Hematopoietic multipotent progenitor cell treated with erythropoietin and hydrocortisone succinate and interleukin-3 and kit ligand, for 6 days (in vitro differentiated cells): ENCODE data around the gene LAMA4.
A peak's percentile ranks its signal among the peaks of the same experiment; 100 is the strongest.

Source experiments
- DNase-seq: peaks from one replicate; pipeline ENCODE4 v3.0.0-alpha.2; 2015

The LAMA4 gene

DNA sequence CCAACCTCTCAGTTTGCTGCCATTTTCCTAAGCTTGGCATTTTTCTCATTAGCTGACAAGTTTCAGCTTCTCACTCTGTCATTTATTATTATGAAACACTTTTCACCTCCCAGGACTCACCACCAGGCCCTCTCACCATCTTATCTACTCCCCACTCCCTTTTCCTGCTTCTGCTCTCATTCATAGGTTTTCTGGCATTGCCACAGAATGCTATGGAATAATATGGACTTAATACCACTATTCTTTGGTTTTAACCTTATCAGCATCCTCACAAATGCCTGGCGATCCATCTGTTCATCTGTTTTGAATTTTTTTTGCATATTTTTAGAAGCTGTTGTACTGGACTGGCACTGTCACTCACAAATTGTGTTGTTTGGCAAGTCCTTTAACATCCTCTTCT, 16.4 kb upstream of the LAMA4 start:
- no peak for DNase-seq

DNA sequence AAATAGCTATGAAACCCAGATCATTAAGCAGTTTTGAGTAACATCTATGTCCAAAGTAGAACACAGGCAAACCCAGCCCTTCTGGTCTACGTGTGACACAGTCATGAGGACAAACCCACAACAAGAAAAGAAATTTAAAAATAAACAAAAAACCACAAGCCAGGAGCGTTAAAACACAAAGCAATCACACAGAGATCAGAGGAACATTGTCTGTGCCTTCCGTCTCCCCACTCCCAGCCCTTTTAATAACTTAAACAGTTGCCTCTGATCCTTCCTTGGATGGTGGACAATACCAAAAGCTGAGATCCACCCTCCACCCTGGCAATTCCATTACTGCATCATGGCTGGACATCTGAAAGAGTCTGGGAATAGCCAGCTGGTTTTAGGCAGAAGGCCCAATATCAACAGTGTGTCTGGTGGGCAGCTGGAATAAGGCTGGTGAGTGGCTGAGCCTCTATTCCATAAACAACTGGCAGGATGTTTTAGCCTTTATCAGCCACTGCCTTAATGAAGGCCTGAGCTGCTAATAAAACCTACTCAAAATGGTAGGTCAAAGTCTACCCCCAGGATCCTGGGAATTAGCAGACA, 15.7 kb upstream of the LAMA4 start:
- DNase-seq: no peak

DNA sequence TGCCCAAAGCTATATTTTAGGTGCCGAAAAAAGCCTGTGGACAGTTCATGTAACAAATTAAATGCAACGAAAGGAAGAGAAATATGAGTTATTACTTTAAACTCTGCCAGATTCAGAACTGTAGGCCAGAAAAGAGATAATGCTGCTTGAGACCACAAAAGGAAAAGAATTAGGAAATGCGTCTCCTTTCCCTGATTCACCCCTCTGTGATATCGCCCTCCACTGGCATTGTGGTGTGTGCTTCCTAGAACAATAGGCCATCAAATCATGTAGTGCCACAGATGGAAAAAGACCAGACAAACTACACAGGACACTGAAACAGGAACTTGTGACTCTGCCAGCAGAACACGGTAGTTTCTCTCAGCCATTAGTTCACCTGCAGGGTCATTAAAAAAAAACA, 14.7 kb upstream of the LAMA4 start:
- DNase-seq: peak; percentile 16

DNA sequence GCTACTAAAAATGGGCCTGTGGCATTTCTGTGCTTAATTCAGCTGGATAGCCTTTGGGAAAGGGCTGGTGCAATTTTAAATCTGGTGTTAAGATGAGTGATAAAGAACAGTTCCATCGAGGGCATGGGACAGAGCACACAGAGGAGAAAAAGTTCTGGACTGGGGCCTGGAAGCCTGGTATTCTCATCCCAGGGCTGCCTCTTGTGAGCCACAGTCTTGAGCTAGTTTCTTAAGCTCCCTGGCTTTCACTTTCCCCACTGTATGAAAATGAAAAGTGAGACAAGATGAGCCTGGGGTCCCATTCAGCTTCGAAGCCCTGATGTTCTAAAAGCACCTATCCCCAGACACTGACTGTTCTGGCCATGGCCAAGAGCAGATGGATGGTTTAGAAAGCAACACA, 14.3 kb upstream of the LAMA4 start:
- DNase-seq: no peak

DNA sequence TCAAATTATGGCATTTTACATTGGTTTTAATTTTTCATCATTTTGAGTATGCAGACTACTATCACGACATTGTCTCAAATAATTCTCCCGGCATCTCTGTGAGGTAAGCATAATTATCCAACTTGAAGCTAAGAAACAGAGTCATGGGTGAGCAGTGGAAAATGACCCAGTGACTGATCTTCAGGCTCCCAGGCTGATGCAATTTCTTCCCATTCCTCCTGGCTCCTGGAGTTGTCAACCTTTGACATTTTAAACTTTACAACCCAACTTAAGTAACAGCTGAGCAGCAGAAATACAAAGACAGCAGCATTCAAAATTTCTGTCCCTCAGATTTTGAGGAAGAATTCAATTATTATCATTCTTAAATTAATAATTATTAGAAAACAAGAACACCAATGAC, 13.7 kb upstream of the LAMA4 start:
- no peak for DNase-seq

DNA sequence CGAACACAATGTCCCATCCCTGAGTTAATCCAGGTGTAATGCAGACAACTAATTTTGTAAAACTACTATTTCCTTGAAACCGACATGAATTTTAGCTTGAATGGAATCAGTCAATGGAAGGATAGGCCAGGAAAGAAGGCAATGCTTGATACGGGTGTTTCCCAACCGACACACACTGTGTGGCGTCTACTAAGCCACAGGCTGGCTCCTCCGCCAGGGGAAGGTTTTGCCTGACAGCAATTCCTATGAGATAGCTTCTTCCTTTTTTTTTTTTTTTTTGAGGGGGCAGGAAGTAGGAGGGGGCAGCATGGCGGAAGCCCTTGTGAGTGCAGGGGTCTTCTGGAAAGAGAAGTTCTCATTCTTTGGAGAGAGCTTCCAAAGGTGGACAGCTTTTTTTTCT, 12.0 kb upstream of the LAMA4 start:
- no peak for DNase-seq

DNA sequence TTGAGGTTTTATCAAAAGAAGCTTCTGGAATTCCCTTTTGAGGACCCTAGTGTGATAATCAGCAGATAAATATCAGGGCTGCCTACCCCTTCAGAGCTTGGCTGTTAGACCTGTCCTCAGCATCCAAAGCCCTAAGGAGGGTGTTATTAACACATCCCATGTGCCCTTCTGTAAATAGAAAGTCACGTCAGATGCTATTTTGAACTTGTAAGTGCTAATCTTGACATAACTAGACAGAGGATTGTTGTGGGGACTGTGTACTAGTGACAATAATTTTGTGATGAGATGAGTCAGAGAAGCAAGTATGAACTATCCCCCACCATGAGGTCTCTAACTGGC, 4.9 kb upstream of the LAMA4 start:
- no peak for DNase-seq

DNA sequence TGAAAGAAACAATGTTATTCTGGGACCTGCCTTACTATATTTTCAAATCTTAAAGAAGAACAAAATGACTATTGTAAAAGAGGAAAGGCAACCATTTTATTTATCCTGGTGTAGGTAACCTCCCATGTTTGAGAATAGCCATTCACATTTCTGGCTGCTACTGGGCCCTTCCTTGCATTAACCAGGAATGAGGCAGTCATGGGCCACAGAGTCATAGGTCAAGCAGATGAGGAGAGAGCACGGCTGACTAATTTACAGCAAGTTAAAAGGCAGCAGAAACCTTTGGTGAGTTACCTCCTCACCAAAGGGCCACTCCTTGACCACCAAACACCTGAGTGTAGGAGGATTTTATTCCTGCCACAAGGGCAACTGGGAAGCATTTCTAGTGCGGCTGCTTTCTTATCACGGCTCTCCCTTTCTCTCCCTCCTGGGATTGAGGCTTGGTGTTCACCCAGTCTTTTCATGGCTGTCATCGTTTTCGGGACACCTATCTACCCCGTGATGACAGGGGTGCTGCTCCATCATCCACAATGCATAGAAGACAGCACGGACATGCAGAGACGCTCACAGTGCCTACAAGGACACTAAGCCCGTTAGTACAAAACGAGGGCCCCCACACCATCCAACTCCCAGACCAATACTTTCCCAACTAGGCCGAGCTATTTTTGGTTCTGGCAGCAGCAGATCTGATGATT, 4.4 kb upstream of the LAMA4 start:
- DNase-seq: no peak

DNA sequence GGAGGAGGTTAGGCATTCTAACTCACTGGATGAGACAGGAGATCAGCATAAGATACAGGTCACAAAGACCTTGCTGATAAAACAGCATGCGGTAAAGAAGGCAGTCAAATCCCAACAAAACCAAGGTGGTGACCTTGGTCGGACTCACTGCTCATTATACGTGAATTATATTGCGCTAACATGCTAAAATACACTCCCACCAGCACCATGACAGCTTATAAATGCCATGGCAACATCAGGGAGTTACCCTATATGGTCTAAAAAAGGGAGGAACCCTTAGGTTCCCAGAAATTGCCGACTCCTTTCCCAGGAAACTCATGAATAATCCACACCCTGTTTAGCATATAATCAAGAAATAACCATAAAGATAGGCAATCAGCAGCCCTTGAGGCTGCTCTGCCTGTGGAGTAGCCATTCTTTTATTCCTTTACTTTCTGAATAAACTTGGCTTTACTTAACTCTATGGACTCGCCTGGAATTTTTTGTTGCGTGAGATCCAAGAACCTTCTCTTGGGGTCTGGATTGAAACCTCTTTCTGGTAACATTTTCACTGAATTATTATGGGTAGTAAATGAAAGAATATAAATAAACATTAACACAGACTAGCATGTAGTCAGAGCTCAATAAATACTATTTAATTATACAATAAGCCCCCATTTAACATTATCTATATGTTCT, 3.0 kb upstream of the LAMA4 start:
- no peak for DNase-seq

DNA sequence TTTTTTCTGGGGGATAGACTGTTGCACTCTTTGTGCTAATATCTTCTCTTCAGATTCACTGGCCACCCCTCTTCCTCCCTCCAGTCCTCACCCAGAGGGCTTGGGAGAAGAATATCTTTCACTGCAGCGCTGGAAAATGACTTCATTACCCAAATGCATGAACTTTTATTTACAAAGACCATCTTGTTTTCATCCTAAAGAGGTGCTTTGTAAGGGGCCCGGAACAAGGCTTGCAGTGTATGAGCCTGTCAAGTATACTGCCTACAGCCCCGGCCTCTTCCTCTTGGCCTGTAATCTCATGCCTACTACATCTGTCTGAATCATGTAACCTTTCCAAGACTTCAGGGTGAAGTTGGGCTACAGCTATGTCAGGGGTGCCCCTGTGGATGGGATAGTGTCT, 554 bp upstream of the LAMA4 start:
- DNase-seq: no peak

DNA sequence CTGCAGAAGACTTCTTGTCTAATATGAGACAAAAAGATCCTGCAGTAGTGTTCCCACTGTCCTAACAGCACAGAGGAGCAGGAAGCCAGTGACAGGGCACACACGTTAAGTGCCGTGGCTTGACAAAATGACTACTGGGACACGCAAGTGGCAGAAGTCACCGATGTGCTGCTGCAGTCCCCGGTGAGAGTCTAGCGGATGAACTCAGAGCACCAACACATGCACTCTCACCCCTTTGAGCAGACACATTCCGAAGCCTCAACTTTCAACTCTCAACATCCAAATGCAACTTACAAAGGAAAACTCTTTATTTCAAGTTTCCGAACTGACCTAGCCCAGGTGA, 898 bp downstream of the LAMA4 start:
- DNase-seq: peak; percentile 9

DNA sequence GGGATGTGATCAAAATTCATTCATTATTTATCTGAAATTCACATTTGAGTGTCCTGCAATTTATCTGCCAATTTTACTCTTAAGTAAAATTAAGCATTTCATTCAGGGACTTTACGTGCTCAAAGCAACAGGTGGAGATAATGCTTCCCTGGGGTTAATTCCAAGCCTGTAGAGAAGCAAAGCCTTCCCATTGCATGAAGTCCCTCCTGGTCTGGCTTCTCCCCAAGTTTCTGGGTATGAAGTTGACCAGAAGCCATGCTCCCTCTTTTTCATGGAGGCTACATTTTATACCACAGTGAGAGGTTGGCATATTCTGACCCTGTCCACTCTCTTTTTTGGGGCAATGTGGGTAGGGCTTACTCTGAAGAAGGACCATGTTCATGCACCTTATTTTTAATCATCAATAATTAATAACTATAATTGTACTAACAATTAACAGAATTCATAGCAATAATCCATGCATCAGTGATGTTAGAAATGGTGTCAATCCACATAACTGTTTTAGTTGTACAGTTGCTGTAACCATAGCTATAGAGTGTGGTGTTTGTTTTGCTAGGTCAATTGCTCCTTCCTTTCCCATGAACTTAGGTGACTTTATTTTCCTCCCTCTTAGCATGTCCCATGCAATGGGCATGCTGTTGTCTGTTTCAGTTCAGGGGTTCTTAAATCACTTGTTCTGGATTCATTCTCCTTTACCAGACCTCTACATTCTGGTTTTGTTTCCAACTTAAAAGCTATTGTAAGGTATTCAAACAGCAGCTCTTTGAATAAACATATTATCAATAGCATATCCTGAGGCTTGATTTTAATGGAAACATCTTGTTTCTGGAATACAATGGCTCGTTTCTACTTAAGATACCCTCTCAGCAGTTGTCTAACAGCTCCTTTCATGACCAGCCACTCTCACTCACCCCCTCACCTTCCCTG, 1.5 kb downstream of the LAMA4 start:
- DNase-seq: no peak

DNA sequence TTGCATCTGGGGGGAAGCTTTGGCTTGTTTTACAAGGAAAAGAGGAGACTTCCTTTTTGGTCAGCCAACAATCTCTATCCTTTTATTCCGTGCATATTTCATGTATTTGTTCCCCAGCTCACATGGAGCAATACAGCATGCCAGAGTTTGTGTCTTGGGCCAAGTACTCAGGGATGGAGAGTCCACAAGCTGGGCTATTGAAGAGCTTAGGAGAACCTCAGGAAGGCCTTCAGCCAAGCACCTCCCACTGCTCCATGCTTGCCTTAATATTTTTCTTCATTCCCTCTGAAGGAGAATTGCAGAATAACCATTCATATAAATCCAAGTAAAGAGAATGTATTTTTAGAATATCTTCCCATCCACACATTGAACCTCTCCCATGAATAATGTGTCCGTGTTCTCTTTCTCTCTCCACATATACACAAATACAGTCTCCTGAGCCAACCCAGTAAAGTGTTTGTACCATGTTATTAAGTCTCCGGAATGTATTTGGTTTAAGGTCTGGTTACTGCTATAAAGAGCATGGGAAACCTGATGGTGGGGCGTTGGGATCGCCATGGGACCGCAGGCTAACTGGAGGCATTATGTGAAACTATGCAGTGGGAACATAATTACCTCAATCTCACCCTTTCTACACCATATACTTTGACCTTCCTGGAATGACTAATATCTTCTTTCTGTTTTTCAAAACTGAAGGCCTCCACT, 3.0 kb downstream of the LAMA4 start:
- DNase-seq: no peak

DNA sequence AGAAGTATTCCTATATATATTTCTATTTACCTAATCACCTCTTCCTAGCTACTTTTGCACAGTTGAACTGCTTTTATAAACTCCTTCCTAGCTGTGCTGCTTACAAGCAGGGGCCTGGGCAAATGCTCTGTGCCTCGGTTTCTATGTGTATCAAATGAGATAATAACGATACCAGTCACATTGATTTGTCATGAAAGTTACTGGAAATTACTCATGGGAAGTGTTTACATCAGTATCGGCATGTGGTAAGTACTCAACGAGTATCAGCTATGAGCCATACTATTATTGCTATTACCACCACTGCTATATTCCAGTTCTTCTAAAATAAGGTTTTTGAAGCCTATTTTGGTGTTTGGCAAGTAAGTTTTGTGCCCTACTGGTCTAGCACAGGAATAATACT, 4.9 kb downstream of the LAMA4 start:
- DNase-seq: no peak

DNA sequence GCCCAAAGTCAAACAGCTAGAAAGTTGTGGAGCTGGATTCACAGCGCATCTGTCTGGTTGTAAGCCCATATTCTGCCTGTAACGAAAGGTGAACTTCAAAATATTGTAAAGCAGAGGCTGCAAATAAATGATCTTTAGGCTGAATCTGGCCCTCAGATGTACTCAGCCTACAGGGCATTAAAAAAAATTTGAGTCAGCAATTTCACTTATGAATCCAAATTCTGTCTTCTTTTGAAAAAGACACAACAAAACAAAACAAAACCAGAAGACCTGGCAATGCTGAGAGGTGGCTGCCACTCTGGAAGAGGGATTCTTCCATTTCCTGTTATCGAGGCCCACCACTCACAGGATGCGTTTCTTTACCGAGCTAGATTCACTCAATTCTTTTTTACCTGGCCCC, 7.1 kb downstream of the LAMA4 start:
- DNase-seq: no peak

DNA sequence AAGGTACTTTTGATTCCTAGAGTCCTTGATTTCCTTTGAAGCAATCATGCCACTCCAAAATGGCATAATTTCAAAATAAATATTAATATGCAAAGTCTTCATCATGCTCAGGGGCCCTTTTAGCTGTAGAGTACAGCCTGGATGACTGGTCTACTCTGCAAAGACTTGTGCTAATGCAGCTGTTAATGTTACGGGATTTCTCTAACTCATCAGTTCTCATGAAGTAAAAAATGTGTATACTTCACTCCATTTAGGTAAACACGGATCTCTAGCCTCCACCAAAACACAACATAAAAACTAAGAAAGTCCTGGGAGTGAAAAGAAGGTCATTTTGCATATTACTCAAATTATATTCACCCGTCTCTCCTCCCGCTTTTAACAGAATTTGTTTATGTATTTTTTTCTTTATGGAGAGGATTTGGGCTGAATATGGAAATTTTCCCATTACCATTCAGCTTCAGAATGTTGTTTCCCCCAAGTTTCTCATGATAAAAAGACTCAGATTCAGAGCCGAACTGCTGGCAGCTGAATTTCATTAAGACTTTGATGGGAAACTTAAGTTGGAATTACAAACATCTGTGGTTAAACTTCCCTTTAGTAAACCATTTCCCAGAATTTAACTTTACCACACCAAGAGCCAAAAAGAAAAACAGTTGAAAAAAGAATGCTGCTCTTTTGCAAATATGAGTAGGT, 8.7 kb downstream of the LAMA4 start:
- DNase-seq: no peak

DNA sequence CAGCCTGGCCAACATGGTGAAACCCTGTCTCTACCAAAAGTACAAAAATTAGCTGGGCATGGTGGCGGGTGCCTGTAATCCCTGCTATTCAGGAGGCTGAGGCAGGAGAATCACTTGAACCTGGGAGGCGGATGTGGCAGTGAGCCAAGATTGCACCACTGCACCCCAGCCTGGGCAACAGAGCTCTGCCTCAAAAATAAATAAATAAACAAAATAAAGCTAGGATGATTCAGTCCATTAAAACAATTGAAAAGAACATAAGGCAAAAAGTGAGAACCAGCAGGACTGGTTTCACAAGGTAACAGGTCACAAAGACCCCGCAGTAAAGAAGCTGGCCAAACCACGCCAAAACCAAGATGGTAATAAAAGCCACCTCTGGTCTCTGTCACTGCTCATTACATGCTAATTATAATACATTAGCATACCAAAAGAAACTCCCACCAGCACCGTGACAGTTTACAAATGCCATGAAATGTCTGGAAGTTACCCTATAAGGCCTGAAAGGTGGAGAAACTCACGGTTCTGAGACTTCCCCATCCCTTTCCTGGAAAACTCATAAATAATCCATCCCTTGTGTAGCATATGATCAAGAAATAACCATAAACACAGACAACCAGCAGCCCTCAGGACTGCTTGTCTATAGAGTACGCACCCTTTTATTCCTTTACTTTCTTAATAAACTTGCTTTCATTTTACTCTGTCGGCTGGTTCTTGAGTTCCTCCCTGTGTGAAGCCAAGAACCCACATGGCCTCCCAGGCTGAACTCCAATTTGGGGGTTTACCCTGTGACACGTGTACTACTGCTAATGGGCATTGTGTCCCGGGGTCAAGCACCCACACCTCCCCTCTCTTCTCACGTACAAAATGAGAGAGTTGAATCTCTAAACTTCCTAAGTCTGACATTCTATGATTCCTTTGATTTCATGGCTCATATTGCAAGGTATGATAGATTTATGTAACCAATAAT, 10.2 kb downstream of the LAMA4 start:
- no peak for DNase-seq

DNA sequence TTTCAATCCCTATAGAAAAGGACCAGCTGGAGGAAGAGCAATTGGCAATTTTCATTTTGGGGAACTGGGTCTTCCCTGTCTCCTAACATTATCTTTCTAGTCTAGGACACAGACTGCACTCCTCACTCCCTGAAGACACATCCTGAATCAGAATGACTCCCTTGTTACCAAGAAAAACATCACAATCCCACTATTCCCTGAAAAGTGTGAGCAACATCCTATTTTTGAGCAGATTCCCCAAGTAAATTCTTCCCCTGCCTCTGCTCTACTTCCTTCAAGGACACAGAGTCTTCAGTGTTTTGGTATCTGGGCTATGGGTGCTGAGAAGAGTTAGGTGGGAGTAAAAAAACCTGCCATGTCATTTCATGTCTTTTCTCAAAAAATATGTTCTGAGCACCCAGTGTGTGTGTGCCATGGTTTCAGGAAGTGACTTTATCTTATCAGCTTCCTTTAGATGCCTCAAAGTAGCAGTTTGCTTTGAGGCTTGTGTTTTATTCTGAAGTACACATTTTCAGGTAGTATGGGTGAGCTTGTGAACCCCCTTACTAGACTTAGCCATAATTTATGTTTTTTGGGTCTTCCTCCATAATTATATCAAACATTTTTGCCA, 12.4 kb downstream of the LAMA4 start:
- peak; percentile 38 for DNase-seq

DNA sequence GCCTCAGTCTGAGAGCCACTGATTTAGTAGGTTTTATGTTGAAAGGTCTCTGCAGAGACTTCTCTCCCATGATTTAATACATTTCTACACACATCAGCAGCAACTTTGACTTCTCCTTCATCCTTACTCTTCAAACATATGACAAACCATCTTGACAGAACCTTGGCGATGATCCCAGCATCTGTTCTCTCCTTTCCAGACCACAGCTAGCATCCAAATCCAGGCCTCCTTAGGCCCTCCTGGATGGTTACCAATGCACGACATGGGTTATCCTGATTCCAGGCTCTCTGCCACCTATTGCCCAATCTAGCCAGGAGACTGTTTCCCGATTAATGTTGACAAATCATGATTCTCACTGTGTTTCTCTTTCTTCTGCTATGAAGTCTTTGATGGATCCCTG, 16.8 kb downstream of the LAMA4 start:
- no peak for DNase-seq

DNA sequence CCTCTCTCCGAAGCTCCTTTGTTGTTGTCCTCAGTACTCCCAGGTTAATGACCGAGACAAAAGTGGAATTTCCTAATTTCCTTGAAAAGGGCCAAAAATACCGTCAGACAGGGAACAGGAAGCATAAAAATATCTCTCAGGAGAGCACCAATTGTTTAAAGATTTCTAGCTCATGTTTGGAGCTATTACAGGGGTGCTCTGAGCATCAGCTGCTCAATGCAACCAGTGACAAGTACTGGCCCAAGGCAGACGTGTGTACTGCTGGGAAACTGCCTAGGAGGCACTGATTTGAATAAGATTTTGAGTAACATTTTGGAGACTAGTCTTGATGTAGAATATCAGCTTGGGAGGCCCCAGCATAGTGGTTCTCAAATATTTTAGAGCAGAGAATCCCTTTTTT, 17.3 kb downstream of the LAMA4 start:
- DNase-seq: no peak

DNA sequence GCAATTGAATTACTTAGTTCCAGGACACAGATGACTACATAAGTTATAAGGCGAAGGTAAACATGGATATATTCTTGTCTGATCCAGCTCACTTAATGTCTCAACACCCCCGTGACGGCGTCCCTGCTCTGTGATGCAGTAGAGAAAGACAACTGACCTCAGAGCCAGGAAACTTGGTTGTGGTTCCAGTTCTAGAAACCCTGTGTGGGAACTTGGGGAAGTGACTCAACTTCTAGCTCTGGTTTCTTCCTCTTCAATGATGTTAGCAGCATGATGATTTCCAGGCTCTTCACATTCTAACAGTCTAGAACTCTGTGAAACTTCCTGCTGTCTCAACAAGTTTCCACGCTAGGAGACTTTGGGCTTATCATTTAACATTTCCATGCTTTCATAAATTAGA, 18.4 kb downstream of the LAMA4 start:
- peak; percentile 53 for DNase-seq
